HG02938 (cell line): Measurements from ENCODE around the gene SLC35E2B.
"Not testable (repeated sequence)": the region's sequence is repeated elsewhere in the genome, so short reads cannot be mapped to it uniquely, and the experiment has no call there.

Experiments used
- ATAC-seq: cut with Tn5 transposase; IDR thresholded peaks from one replicate; pipeline ENCODE4 v1.9.1; 2021; ENCODE audit warnings: mild to moderate bottlenecking, moderate library complexity; ENCODE audit not compliant: unreplicated experiment

SLC35E2B gene

GRCh38 chr1:1692714-1693647 is at the start of gene SLC35E2B:
TSS of gene SLC35E2B (minus strand) at chr1:1692795. CDS start at chr1:1676699, 16,096 bp downstream.
- ATAC-seq: peak; percentile 69

- ATAC-seq: not testable (repeated sequence)
Measured at GRCh38 chr1:1741013-1741412, 48.4 kb upstream of the SLC35E2B start.

GRCh38 chr1:1738799-1739337 is 46.3 kb upstream of the SLC35E2B start:
- ATAC-seq: not testable (repeated sequence)

GRCh38 chr1:1737675-1738590 is 45.3 kb upstream of the SLC35E2B start:
- not testable (repeated sequence) for ATAC-seq

GRCh38 chr1:1732381-1732780 is 39.8 kb upstream of the SLC35E2B start:
- ATAC-seq: no peak

GRCh38 chr1:1730870-1731269 is 38.3 kb upstream of the SLC35E2B start:
- ATAC-seq: no peak

GRCh38 chr1:1730230-1730629 is 37.6 kb upstream of the SLC35E2B start:
- ATAC-seq: not testable (repeated sequence)

- not testable (repeated sequence) for ATAC-seq
Measured at GRCh38 chr1:1729116-1729816, 36.7 kb upstream of the SLC35E2B start.

- not testable (repeated sequence) for ATAC-seq
Measured at GRCh38 chr1:1728308-1729005, 35.9 kb upstream of the SLC35E2B start.

- ATAC-seq: not testable (repeated sequence)
Measured at GRCh38 chr1:1727131-1727651, 34.6 kb upstream of the SLC35E2B start.

- not testable (repeated sequence) for ATAC-seq
Measured at GRCh38 chr1:1726088-1726487, 33.5 kb upstream of the SLC35E2B start.

GRCh38 chr1:1724035-1724864 is 31.7 kb upstream of the SLC35E2B start, which contains the start of gene CDK11A:
TSS of gene CDK11A (minus strand) at chr1:1724357. CDS start at chr1:1722818, 1,539 bp downstream.
- ATAC-seq: peak; percentile 93

GRCh38 chr1:1721201-1721600 is 28.6 kb upstream of the SLC35E2B start:
- no peak for ATAC-seq

GRCh38 chr1:1715109-1715883 is 22.7 kb upstream of the SLC35E2B start:
- not testable (repeated sequence) for ATAC-seq

GRCh38 chr1:1707897-1708296 is 15.3 kb upstream of the SLC35E2B start:
- ATAC-seq: not testable (repeated sequence)

- not testable (repeated sequence) for ATAC-seq
Measured at GRCh38 chr1:1707241-1707640, 14.6 kb upstream of the SLC35E2B start.

GRCh38 chr1:1705623-1706022 is 13.0 kb upstream of the SLC35E2B start:
- not testable (repeated sequence) for ATAC-seq
